A549 treated with Mapracorat at 1 μM for 4 hours (cell line): ENCODE data around the gene SLC1A2. TPM values are rescaled to one million over a fixed set of nuclear protein-coding genes. Genes with fewer than 3 reads are reported as not detected.

Source experiments
- total RNA-seq: library from RNA; stranded (reverse); fragments of 200-300 nt; extraction: Qiagen RNA extraction; gene quantifications from 5 replicates; pipeline ENCODE4 v1.2.3, GENCODE V29; 2022

SLC1A2 gene
- 0.18 to 0.27 TPM (median 0.21 TPM) in 3 of 5 replicates, not detected in the others for total RNA-seq

GRCh38 chr11:35419184-35419829, at the start of gene SLC1A2:
Gene SLC1A2 (minus strand): TSS chr11:35419558. CDS start chr11:35418966, 592 bp downstream.

Other genes starting within 250 kb of the SLC1A2 start
- 0.25 TPM in 1 of 5 replicates, not detected in the others for gene PAMR1, start 106.1 kb upstream of the SLC1A2 start, total RNA-seq
- gene FJX1, start 198.9 kb upstream of the SLC1A2 start, total RNA-seq: 36.0 to 46.3 TPM (median 42.8 TPM) in 5 replicates
- gene TRIM44, start 243.2 kb upstream of the SLC1A2 start, total RNA-seq: 16.7 to 25.7 TPM (median 23.9 TPM) in 5 replicates